Measurements from ENCODE around the gene PIP5KL1. TPM values are rescaled to one million over a fixed set of nuclear protein-coding genes. Genes with fewer than 3 reads are reported as not detected.

The PIP5KL1 gene
- total and polyA plus RNA-seq, 2 experiments from 2014 or later: 0.89 to 3.4 TPM

- Histone ChIP-seq H3K27me3 (no peaks in the 10 kb centered on the region), H3K9me3 (ENCODE audit: low read depth) (no peaks in the 10 kb centered on the region), H3K36me3 (no peaks in the 10 kb centered on the region), H3K4me3 (no peak overlapping the region), H3K4me1 (ENCODE audit: low read depth) (peaks cover 35% of the 10 kb centered on the region), H3K27ac (peak overlapping the region; percentile 66)
- TF ChIP-seq CTCF (IDR thresholded peaks at IDR 0.05; ENCODE audit: low read depth, low read length): no peak
- DNase-seq (ENCODE audit: low read depth in 1 of 2, low spot score in 1 of 2): peak in 1 of 2 donors; percentile 38
Observed at GRCh38 chr9:127875306-127875966, 55.1 kb downstream of the PIP5KL1 start.

- peak overlapping the region; percentile 66 for H3K27ac ChIP-seq
- TF ChIP-seq CTCF (IDR thresholded peaks at IDR 0.05; ENCODE audit: low read depth, low read length): no peak
Observed at GRCh38 chr9:127874301-127875221, 56.0 kb downstream of the PIP5KL1 start.

GRCh38 chr9:127873886-127874285, 56.7 kb downstream of the PIP5KL1 start:
- Histone ChIP-seq H3K27me3 (no peaks in the 10 kb centered on the region), H3K27ac (no peak overlapping the region), H3K4me1 (ENCODE audit: low read depth) (peaks cover 33% of the 10 kb centered on the region), H3K4me3 (no peak overlapping the region), H3K36me3 (peaks cover 3% of the 10 kb centered on the region), H3K9me3 (ENCODE audit: low read depth) (no peaks in the 10 kb centered on the region)
- TF ChIP-seq CTCF (IDR thresholded peaks at IDR 0.05; ENCODE audit: low read depth, low read length): no peak
- DNase-seq (ENCODE audit: low read depth in 1 of 2, low spot score in 1 of 2): peak in 1 of 2 donors; percentile 45

More at GRCh38 chr9:127874301-127875221, 56.0 kb downstream of the PIP5KL1 start:
- Histone ChIP-seq H3K27me3 (no peaks in the 10 kb centered on the region), H3K4me3 (no peak overlapping the region), H3K36me3 (no peaks in the 10 kb centered on the region), H3K4me1 (ENCODE audit: low read depth) (peaks cover 35% of the 10 kb centered on the region), H3K9me3 (ENCODE audit: low read depth) (no peaks in the 10 kb centered on the region)
- DNase-seq (ENCODE audit: low read depth in 1 of 2, low spot score in 1 of 2): no peak

- Histone ChIP-seq H3K4me1 (ENCODE audit: low read depth) (peaks cover 26% of the 10 kb centered on the region), H3K4me3 (no peak overlapping the region)
- no peak for DNase-seq (ENCODE audit: low read depth in 1 of 2, low spot score in 1 of 2)
Observed at GRCh38 chr9:127873223-127873691, 57.3 kb downstream of the PIP5KL1 start.

More at GRCh38 chr9:127873223-127873691, 57.3 kb downstream of the PIP5KL1 start:
- no peaks in the 10 kb centered on the region for H3K9me3 ChIP-seq (ENCODE audit: low read depth)
- TF ChIP-seq CTCF (IDR thresholded peaks at IDR 0.05; ENCODE audit: low read depth, low read length): no peak
- no peaks in the 10 kb centered on the region for H3K27me3 ChIP-seq
- peaks cover 4% of the 10 kb centered on the region for H3K36me3 ChIP-seq
- peak overlapping the region; percentile 14 for H3K27ac ChIP-seq

Measured in cardiac muscle cell (in vitro differentiated cells and primary cell).